Hematopoietic multipotent progenitor cell (in vitro differentiated cells): Measurements from ENCODE around the gene PPP2R2D. TPM values are rescaled to one million over a fixed set of nuclear protein-coding genes. Genes with fewer than 3 reads are reported as not detected.

Experiments
- DNase-seq, 3 donors: peaks; one replicate each; pipeline ENCODE4 v3.0.0-alpha.2; 2011 to 2015; ENCODE audit warnings: low read depth in 2 of 3, low spot score in 2 of 3
- total RNA-seq: library from RNA; depleted of rRNA; stranded (reverse); fragments of >200 nt; gene quantifications from one replicate; pipeline ENCODE4 v1.2.3, GENCODE V29; 2012

Gene PPP2R2D
- total RNA-seq, 1 donor = 25.6 TPM

DNA sequence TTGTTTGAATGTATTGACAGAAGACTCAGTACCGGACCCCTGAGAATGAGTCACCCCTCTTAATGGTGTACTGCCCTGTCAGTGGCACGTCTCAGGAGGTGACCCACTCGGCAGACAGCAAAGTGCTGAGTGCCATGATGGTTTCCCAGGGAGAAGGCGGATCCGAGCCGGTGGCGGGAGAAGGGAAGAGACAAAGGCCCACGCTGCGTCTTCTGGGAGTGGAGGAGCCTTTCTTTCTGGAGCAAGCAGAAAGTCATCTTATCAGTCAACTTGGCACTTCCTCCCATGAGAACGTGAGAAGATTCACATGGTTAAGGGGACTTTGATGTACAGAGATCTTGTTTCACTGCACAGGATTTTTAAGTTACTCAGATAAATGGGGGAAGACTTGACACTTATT lies 14.6 kb upstream of the PPP2R2D start:
- DNase-seq = no peak

- DNase-seq = no peak
Observed at GRCh38 chr10:131888186-131888604, 12.6 kb upstream of the PPP2R2D start.

DNA sequence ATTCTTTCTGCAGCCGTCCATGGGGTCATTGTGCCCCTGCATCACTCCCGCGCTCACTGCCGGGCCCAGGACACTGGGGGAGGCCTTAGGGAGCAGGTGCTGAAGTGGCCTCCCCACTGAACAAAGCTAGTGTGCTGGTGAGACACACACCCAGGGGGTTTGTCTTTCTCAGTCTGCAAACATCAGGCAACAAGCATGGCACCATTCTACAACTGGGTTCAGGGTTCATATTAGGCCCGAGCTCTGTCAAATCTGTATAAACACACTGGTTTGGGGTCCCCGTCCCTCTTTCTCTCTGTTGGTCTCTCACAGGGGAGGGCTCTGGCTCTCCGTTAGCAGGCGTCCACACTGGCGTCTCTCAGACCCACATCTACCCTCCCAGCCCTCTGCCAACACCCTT lies 11.1 kb upstream of the PPP2R2D start:
- no peak for DNase-seq

DNA sequence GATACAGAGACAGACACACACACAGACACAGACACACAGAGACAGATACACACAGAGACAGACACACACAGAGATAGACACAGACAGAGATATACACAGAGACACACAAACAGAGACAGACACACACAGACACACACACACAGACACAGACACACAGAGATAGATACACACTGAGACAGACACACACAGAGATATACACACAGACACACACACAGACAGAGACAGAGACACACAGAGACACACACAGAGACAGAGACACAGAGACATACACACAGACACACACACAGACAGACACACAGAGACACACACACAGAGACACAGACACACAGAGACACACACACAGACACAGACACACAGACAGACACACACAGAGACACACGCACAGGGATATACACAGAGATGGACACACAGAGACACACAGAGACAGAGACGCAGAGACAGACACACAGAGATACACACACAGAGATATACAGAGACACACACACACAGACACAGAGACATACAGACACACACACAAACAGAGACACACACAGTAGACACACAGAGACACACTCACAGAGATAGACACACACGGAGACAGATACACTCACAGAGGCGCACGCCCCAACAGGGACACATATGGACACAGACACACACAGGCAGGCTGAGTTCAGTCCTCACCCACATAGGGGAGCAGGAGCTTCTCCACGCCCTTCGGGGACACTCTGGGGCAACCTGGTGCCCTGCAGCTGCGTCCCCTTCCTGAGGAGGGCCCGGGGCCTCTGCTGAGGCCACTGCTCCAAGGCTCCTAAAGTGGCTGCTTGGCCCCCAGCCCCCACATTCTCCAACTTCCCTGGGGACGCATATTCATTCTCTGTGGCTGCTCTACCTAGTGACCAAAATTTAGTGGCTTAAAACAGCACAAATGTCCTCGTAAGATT lies 10.3 kb upstream of the PPP2R2D start:
- no peak for DNase-seq

DNA sequence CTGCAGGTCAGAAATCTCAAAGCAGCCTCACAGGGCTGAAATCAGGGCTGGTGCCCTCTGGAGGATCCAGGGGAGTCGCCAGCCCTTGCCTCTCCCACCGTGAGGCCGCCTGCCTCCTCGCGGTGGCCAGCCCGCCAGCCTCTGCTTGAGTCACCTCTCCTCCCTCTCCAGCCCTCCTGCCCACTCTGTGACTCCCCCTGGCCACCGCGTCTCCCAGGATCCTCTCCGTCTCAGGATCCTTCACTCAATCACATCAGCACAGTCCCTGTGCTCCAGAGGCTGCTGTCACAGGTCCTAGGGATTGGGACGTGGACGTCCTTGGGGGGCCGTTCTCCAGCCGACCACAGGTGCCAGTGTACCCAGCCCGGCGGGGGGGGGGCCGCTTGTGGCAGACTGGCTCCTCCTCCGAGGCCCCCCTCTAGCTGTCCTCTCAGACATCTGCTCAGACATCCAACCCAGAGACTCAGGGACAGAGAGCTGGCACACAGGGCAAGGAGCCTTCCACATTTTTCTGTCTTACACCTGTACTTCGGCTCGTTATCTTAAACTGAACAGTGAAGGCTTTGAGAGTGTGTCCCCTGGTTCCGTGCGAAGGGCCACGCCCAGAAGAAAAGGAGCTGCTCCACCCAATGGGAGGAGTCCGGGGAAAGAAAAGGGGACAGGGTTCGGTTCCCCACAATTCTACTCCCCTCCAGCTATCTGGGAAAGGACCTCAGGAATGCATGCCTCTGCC lies 9.4 kb upstream of the PPP2R2D start:
- DNase-seq = peak in 2 of 3 donors; percentile 26 to 34

- no peak for DNase-seq
Observed at GRCh38 chr10:131891929-131892805, 8.6 kb upstream of the PPP2R2D start.

GRCh38 chr10:131892806-131893675 lies 7.8 kb upstream of the PPP2R2D start:
- DNase-seq = no peak

DNA sequence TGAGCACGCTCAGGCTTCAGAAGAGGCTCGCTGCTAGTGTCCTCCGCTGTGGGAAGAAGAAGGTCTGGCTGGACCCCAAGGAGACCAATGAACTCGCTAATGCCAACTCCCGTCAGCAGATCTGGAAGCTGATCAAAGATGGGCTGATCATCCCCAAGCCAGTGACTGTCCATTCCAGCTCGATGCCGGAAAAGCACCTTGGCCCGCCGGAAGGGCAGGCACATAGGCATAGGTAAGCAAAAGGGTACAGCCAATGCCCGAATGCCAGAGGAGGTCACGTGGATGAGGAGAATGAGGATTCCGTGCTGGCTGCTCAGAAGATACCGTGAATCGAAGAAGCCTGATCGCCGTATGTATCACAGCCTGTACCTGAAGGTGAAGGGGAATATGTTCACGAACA lies 5.7 kb upstream of the PPP2R2D start:
- DNase-seq = no peak

DNA sequence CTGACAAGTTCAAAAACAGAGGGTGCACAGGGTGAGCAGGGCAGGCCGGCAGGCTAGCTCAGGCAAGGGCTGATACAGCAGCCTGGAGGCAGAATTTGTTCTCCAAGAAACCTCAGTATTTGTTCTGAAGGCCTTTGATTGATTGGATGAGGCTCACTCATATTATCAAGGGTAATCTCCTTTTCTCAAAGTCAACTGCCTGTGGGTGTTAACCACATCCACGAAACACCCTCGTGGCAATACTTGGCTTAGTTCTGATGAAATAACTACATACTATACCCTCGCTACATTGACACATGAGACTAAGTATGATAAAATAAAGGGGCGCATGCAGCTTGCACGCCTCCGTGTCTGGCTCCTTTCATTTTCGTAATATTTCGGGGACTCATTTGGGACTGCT lies 4.4 kb upstream of the PPP2R2D start:
- DNase-seq = peak in 1 of 3 donors; percentile 46

- peak in 2 of 3 donors; percentile 38 to 53 for DNase-seq
Observed at GRCh38 chr10:131897297-131897899, 3.4 kb upstream of the PPP2R2D start.

DNA sequence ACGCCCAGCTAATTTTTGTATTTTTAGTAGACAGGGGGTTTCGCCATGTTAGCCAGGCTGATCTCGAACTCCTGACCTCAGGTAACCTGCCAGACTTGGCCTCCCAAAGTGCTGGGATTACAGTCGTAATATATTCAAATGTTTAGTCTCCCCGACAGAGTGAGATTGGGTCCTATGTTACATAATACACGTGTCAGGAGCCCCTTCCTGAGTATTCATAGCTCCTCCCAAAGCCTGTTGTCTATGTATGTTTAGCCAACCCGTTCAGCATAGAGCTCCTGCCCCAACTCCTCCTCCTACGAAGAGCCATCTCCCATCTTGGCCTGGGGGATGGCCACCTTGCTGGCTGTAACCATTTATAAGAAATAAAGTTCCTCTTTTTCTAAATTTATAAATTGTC lies 2.7 kb upstream of the PPP2R2D start:
- no peak for DNase-seq

DNA sequence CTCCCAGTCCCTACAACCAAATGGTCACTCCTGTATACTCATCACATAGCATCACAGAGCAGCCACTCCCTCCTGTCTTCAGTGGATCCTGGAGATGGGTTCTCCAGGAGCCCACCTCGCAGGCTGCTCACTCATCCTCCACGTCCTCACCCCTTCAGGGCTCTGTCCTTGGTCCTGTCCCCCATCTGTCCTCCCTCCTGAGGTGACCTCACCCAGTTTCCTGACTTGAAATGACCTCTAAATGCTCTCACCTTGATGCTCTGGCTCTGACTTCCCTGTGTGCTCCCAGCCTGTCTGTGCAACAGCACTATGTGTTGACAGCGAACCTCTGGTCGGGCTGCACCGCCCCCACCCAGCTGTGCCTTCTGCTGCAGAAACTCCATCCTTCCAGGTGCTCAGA lies 2.1 kb upstream of the PPP2R2D start:
- DNase-seq = no peak

GRCh38 chr10:131899116-131899690 lies 1.6 kb upstream of the PPP2R2D start:
- DNase-seq = no peak

DNA sequence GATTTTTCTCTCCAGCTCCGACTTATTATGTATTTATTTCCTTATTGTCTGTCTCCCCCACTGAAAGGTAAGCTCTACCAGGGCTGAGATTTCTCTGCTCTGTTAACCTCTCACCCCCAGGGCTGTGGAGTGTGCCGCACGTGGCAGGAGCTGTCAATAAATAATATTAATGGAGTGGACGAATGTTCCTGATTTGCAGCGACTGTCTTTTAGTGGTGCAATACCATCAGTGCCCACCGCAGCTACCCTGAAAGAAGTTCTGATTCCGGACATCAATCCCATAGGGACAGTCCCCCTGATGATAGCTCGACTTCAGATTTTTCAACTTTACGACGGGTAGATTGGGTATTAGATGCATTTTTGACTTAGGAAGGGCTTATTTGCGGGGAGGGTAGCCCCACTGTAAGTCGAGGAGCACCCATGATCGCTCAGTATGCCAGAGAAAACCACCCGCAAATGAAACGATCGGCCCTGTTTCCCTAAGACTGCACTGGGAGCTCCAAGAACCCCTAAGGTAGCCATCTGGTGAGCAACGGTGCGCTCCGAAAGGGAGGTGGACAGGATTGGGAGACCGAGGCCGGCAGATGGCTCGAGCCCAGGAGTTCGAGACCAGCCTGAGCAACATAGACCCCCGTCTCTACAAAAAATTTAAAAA lies 986 bp upstream of the PPP2R2D start:
- no peak for DNase-seq

DNA sequence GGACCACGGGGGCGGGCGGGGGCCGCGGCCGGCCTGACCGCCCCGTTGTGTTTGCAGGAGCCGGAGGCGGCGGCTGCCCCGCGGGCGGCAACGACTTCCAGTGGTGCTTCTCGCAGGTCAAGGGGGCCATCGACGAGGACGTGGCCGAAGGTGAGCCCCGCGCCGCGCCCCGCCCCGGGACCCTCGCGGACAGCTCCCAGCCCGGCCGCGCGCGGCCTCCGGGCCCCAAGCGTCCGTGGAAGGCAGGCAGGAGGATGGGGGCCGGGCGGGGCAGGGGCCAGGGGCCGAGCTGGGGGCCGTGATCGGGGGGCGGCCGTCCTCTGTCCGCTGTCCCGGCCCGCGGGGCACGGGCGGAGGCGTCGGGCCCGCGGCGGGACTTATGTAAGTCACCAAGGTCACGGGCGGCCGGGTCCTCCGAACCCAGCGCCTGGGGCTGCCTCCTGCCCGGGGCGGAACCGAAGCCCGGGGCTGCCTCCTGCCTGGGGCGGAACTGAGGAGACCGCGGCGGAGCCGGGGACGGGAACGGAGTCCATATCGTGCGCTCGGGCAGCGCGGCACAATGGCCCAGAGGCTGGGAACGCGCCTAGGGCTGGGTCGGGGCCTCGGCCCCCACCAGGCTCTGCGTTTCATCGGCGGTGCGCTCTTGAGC lies 497 bp downstream of the PPP2R2D start:
- DNase-seq = peak in 2 of 3 donors; percentile 47 to 52

DNA sequence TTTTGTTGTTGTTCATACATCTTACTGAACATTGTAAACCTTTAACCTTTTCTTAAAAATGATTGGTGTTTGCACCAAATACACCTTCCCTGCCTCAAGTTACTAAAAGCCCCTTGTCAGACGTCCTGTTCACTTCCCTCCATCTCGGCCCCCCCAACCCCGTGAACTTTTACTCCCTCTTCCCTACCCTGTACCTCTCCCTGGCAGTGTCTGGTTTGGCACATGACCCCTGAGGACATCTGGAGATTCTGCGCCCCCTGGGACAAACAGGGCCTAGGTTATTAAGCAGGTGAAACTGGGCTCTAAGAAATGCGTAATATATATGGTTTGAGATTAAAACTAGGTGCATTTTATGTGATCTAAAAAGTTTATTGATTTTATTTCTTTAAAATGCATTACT lies 1.4 kb downstream of the PPP2R2D start:
- DNase-seq = no peak

DNA sequence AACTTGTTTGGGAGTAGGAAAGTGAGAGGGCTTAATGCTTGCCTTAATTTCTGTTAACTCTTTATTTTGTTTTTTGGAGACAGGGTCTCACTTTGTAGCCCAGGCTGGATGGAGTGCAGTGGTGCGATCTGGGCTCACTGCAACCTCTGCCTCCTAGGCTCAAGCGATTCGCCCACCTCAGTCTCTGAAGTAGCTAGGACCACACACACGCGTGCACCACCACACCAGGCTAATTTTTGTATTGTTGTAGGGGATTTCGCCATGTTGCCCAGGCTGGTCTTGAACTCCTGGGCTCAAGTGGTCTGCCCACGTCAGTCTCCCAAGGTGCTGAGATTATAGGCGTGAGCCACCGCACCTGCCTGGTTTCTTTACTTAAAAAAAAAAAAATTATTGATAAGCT lies 1.9 kb downstream of the PPP2R2D start:
- DNase-seq = no peak

- no peak for DNase-seq
Observed at GRCh38 chr10:131905267-131905571, 4.4 kb downstream of the PPP2R2D start.
